Endometrial microvascular endothelial cells (primary cell): Measurements from ENCODE around the gene KIAA2012. TPM values are rescaled to one million over a fixed set of nuclear protein-coding genes. Genes with fewer than 3 reads are reported as not detected.
"Not testable (repeated sequence)": the region's sequence is repeated elsewhere in the genome, so short reads cannot be mapped to it uniquely, and the experiment has no call there.

Experiments used
- in situ Hi-C: cut with HindIII; loops from 2 replicates; pipeline ENCODE4 v1.10.0; 2017; ENCODE audit warnings: low sequenced_read_pairs, low pct_unique_long_range_greater_than_20kb; ENCODE audit errors: inconsistent ontology term
- total RNA-seq: library from RNA; depleted of rRNA; stranded (reverse); fragments of >200 nt; gene quantifications from one replicate; pipeline ENCODE4 v1.2.3, GENCODE V29; 2015; ENCODE audit errors: inconsistent ontology term

Gene KIAA2012
- total RNA-seq, 1 donor from 2014 or later: not detected

GRCh38 chr2:202135091-202135874, 62.2 kb downstream of the KIAA2012 start:
- in situ Hi-C loops: no loop called here

DNA sequence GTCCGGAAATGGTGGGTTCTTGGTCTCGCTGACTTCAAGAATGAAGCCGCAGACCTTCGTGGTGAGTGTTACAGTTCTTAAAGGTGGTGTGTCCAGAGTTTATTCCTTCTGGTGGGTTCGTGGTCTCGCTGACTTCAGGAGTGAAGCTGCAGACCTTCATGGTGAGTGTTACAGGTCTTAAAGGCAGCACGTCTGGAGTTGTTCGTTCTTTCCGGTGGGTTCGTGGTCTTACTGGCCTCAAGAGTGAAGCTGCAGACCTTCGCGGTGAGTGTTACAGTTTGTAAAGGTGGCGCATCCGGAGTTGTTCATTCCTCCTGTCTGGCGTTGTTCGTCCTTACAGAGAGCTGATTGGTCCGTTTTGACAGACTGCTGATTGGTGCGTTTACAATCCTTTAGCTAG, 63.0 kb downstream of the KIAA2012 start:
- in situ Hi-C loops: not testable (repeated sequence)

- in situ Hi-C loops: no loop called here
These were observed 63.5 kb downstream of the KIAA2012 start for GRCh38 chr2:202136526-202136925.

- in situ Hi-C loops: no loop called here
These were observed 67.6 kb downstream of the KIAA2012 start for GRCh38 chr2:202140522-202141252.

DNA sequence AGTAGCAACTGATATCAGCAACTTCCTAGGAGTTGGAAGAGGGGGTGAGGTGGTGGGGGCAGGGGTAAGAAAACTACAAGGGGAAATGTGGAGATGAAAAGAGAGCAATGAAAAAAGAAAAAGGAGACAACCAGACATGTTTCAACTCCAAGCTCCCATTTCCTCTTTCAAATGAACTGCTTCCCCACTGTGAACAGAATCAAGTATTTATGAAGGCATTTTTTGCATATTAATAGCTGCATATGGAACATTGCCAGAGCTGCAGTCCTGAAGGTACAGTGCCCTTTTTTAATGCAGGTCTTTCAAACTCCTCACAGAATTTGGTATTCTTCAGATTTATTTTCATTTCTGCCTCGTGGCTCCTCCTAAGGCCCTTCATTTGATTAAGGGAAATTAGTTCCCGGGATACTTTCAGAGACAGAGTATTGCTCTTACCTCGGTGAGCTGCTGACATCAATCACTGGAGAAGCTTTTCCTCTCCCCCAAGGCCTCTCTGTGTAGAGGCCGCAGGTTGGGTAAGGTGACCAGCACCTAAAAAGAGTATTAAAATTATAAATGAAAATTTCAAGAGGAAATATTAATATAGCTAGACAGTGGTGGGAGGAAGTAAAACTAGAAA, 68.4 kb downstream of the KIAA2012 start:
- in situ Hi-C loops: no loop called here

DNA sequence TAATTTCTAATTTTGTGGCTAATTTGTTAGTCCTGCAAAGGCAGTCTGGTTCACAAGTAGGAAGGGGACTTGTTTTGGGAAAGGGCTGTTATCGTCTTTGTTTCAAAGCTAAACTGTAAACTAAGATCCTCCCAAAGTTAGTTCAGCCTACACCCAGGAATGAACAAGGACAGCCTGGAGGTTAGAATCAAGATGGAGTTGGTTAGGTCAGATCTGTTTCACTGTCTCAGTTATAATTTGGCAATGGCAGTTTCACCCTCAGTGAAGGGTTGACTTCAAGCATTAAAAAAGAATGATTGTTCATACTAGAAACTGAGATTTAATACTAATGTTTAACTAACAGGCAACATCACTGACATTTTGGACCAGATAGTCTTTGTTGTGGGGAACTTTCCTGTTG, 69.5 kb downstream of the KIAA2012 start:
- in situ Hi-C loops: no loop called here

GRCh38 chr2:202147775-202148174, 74.7 kb downstream of the KIAA2012 start:
- in situ Hi-C loops: no loop called here

GRCh38 chr2:202148515-202149154, 75.6 kb downstream of the KIAA2012 start:
- in situ Hi-C loops: no loop called here

- in situ Hi-C loops: no loop called here
These were observed 76.2 kb downstream of the KIAA2012 start for GRCh38 chr2:202149155-202149762.

- in situ Hi-C loops: no loop called here
These were observed 76.9 kb downstream of the KIAA2012 start for GRCh38 chr2:202149936-202150335.

GRCh38 chr2:202152104-202152715, 79.2 kb downstream of the KIAA2012 start:
- in situ Hi-C loops: no loop called here

- in situ Hi-C loops: no loop called here
These were observed 81.6 kb downstream of the KIAA2012 start for GRCh38 chr2:202154613-202155012.

DNA sequence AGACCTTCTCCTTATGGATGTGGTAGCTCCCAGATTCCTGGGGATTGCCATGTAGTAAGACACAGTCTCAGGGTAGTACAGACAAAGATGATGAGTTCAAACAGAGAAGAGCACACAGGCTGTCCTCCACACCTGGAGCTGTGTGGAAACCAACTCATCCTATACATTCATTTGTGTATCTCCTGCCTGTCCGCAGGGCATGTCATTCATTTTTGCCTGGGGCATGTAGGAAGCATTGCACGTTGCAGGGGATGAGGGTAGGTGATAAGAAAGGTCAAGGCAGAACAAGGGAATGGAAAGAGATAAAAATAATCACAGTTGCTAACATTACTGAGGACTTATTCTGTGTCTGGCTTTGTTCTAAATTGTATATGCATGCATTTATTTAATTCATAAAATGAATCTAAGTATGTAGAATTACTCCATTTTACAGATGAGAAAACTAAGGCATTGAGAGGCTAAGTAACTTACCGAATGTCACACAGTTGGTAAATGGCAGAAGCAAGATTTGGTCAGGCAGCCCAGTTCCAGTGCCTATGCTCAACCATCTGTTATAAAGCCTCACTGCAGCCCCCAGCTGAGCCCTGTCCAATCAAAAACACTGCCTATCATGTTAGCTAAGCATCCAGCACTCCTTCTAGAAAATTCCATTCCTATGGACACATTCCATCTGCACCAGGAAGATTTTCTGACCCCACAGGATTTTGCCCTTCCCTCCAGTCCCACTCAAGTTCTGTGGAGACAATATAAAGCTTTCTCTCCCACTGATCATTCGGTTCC, 84.3 kb downstream of the KIAA2012 start:
- in situ Hi-C loops: no loop called here

- in situ Hi-C loops: no loop called here
These were observed 85.7 kb downstream of the KIAA2012 start for GRCh38 chr2:202158796-202159195.

GRCh38 chr2:202161151-202161835, 88.2 kb downstream of the KIAA2012 start:
- in situ Hi-C loops: no loop called here

DNA sequence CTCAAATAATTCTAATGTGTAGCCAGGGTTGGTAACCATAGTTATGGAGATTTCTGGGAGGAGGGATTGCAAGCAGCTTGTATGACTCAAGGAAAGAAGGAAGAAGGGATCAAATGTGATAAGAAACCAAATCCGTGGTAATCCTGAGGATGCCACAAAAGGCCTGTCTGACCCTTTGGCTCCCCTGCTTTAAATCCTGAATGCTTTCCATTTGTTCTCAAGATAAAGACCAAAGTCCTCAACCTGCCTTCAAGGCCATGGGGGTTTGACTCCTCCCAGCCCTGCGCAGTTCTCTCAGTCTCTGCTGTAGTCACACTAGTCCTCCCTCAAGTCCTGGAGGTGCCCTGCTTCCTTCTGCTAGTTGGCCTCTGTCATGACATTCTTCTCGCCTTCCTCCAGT, 91.4 kb downstream of the KIAA2012 start:
- in situ Hi-C loops: no loop called here

GRCh38 chr2:202165208-202165607, 92.2 kb downstream of the KIAA2012 start:
- in situ Hi-C loops: no loop called here
